SKM-1 treated with dmso at 0.1 percent for 144 hours (cell line): ENCODE measurements around the gene CDH13.

Source experiments
- DNase-seq: peaks from one replicate; lab custom pipeline; 2025; ENCODE audit not compliant: unreplicated experiment; lab: John Stamatoyannopoulos, UW

Gene CDH13

DNA sequence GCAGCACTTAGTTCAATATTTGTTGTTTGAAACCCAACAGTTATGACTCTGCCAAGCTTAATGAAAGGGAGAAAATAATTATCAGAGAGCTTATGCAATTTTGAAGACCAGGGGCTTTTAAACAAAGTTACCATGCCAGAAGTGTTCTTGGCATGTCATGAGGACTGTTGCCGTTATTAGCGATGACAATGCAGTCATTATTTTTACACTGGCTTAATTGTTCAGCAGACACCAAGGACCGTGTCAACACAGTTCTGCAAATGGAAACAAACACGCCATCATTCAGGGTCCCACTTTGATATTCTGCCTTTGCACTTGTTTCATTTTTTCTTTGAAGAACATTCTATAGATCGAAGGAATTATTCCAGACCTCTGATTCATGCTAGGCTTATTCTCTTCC, 518.5 kb downstream of the CDH13 start:
- DNase-seq, result no peak

DNA sequence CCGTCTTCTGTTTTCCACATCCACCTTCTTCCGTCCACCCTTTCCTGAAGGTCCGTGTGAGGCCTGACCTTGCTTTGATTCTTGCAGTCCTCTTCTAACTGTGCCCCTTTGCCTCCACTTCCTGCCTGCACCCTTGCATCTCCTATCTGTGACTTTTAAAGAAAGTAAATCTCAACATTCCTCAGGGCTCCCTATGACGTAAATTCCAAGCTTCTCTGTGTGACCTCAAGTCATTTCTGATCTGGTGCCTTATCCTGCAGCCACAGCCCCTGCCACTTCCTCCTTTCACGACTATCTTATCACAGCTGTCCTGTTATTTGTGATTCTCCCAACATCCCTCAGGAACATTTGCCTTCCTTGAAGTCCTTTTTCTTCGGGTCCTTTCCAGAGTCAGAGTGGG, 520.5 kb downstream of the CDH13 start:
- DNase-seq, result no peak

DNA sequence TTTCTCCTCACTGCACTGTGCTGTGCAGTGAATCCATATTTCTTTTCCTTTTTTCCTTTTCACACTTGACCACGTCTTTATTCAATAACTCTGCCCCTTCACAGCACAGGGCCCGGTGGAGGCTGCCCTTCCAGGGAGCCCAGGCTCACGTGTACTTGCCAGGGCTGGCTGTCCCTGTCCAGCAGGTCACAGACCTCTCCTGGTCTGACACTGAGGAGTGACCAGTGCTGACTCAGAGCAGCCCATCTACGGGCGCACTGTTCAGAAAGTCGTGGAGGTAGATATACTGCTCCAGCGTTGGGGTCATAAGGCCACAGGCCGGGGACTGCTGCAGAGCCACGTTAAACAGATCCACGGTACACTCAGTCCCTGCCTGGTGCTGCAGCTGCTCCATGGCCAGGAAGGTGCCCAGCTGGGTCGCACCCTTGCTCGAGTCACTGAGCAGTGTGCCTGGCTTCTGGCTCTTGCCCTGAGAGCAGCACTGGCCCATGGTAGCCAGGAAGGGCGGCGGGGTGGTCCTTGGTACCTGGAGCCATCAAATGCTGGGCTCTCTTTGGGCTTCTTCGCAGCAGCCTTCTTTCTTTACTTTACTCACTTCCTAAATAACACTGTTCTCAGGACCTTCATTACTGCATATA, 531.7 kb downstream of the CDH13 start:
- DNase-seq, result no peak

DNA sequence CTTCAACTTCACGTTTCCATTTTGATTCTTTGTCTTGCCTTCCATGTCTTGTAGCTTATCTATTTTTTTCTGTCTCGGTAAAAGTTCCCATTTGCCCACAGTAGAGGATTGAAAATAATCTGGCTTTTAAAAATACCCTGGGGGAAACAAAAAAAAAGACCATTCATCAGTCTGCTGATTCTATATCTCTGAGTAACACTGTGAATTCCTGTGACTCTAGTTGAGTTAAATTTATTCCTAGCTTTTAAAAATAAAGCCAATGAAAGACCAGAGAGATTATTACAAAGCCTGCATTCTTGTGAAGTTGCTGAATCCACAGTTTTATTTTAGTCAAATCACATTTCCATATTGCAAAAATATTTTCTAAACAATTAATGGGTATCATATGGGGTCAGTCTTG, 532.3 kb downstream of the CDH13 start:
- DNase-seq, result no peak

DNA sequence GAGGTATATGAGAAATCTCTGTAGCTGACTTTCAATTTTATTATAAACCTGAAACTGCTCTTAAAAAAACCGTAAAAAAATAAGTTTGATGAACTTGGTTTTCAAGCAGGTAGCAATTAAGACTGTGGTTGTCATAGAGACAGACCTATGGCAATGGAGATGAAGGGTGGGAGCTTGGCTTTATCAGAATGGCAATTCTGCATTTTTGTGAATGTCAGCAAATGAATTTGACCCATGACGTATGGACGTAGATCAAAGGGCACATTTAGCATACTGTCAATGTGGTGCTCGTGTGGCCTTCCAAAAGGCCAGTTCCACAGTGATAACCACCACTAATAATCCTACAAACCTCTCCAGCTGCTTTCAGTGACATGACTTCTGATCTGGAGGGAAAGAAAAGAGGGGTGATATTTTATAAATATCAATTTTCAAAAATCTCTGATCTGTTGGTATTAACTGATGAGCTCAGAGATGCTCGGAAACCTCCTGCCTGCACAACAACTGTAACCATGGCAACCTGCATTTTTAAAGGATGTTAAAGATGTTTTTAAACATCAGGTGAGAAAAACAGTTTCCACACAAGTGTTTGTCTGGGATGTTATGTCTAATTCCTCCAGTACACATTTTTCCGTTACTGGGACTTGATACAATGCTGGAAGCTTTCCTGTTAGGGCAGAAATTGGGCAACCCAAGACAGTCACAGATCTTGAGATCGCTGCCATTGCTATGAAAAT, 533.7 kb downstream of the CDH13 start:
- DNase-seq, result no peak

- DNase-seq, result no peak
Measured at GRCh38 chr16:83162791-83163190, 536.0 kb downstream of the CDH13 start.

- DNase-seq, result no peak
Measured at GRCh38 chr16:83164816-83165215, 538.0 kb downstream of the CDH13 start.

- no peak for DNase-seq
Measured at GRCh38 chr16:83171396-83171795, 544.6 kb downstream of the CDH13 start.

DNA sequence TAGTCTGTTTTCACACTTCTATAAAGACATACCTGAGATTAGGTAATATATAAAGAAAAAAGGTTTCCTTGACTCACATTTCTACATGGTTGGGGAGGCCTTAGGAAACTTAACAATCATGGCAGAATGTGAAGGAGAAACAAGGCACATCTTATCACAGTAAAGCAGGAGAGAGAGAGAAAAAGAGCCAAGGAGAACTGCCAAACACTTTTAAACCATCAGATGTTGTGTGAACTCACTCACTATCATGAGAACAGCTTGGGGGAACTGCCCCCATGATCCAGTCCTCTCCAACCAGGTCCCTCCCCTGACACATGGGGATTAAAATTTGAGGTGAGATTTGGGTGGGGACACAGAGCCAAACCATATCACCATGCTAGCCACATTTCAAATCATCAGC, 547.9 kb downstream of the CDH13 start:
- DNase-seq, result no peak

DNA sequence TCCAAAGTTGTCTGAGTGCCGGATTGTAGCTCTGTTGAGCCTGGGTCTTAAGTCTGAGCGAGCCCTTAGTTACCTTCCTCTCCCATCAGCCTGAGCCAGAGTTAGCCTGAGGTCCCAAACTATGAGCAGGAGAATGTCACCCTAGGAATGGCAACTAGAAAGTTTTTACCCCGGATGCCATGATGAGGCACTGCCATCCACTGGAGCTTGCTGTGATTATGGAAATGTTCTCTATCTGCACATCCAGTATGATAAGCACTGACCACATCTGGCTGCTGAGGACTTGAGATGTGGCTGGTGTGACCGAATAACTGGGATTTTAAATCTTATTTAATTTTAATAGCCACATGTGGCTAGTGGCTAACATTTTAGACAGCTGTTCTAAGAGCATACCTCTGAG, 550.0 kb downstream of the CDH13 start:
- DNase-seq, result no peak

- DNase-seq, result no peak
Measured at GRCh38 chr16:83185902-83186301, 559.1 kb downstream of the CDH13 start.

- no peak for DNase-seq
Measured at GRCh38 chr16:83187405-83187804, 560.6 kb downstream of the CDH13 start.

- no peak for DNase-seq
Measured at GRCh38 chr16:83196796-83197195, 570.0 kb downstream of the CDH13 start.

DNA sequence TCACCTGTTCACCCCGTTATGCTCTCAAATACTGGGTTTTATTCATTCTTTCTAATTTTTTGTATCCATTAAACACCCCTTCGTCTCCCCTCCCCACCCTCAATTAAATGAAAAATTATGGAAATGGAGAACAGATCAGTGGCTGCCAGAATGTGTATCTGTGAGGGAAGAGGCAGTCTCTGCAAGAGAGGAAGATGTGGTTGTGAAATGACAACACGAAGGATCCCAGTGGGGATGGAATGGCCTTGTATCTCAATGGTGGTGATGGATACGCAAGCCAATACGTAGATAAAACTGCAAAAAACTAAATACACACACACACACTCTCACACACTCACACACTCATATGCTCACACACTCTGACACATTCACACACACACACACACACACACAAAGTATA, 570.7 kb downstream of the CDH13 start:
- no peak for DNase-seq

- no peak for DNase-seq
Measured at GRCh38 chr16:83198977-83199376, 572.2 kb downstream of the CDH13 start.

GRCh38 chr16:83200005-83200779, 573.4 kb downstream of the CDH13 start:
- DNase-seq, result no peak

DNA sequence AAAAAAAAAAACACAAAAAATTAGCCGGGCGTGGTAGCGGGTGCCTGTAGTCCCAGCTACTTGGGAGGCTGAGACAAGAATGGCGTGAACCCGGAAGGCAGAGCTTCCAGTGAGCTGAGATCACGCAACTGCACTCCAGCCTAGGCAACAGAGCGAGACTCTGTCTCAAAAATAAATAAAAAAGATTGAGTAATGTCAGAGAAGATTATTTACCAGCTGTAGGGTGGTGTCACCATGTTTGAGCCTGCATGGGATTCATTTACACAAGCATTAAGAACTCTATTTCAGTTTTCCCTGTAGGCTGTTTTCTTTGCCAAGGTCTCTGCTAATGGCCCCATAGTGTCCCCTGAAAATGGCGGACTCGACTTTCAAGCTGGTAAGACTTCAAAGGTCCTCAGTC, 575.0 kb downstream of the CDH13 start:
- no peak for DNase-seq

GRCh38 chr16:83205896-83206295, 579.1 kb downstream of the CDH13 start:
- DNase-seq, result no peak

GRCh38 chr16:83206426-83206825, 579.7 kb downstream of the CDH13 start:
- no peak for DNase-seq

DNA sequence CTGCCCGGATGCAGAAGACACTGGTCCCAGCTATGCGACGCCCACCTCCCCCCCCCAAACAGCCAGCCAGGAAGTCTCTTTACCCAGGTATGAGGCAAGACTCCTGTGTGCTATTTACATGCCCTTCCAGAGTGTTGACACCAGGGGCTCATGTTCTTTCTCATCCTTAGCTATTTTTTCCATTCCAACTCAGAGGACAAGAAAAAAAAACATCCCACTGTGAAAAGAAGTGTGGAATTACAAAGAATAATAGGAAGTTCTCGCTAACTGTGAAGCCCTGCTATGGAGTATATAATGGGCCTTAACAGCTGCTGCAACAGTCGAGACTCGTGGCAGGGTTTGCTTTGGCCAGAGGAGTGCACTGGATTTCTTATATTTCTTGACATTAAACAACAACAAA, 584.9 kb downstream of the CDH13 start:
- DNase-seq, result no peak

DNA sequence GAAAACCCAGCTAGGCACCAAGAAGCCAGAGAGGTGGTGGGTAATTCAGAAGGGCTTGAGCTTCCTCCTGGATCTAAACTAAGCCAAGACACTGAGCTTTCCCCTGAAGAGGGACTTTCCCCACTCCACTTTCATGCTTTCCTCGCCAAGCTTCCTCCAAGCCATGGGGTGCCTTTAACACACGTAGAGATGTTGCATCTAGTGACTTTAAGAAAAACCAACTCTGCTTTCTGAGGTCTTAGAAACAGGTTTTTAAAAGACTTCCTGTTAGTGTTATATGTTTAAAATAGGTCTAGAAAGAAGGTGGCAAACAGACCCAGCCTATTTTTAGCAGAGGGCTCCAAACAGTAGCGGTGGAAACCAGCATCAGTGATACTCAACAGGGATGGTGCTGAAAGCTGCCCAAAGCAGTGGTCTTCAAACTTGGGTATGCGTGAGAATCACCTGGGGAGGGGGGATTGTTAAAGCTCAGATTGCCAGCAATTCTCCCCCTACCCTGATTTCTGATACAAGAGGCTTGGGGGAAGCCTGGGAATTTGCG, 585.6 kb downstream of the CDH13 start:
- DNase-seq, result no peak

DNA sequence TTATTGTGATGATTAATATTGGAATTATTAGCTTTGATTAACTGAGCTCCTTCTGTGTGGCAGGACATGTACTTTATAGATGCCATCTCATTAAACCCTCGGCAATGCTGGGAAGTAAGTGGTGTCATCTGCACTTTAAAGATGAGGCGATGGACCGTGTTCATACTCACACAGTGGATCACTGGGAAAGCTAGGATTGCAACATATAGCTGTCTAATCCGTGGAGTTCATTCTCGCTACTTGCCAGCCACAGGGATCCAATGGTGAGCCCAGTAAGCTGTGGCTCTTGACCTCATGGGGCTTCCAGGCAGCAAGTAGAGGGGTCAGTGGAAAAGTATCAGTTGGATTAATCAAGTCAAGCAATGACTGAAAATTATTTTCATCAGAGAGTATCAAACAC, 587.9 kb downstream of the CDH13 start:
- DNase-seq, result no peak
